Stomach (tissue), 19 donors: Measurements from ENCODE around the gene SPDYE1. TPM values are rescaled to one million over a fixed set of nuclear protein-coding genes. Genes with fewer than 3 reads are reported as not detected.
"Not testable (repeated sequence)": the region's sequence is repeated elsewhere in the genome, so short reads cannot be mapped to it uniquely, and the experiment has no call there.

ENCODE experiments used
- DNase-seq, 2 donors: peaks; one replicate each; pipeline versions ENCODE4 v3.0.0 to v3.0.0-alpha.2; 2013 to 2019
- H3K27ac ChIP-seq, 5 donors: fragments of 200-600 bp in 4 of 5; sonication (generic) in 4 of 5; one replicate each; pipeline ENCODE4 v1.5.1; 2013 to 2019; ENCODE audit warnings: mild to moderate bottlenecking in 1 of 5, moderate library complexity in 1 of 5
- H3K27me3 ChIP-seq, 3 donors: fragments of 200-600 bp; sonication (generic); one replicate each; pipeline ENCODE4 v1.5.1; 2017 to 2019; ENCODE audit warnings: mixed run types in 1 of 3
- H3K36me3 ChIP-seq, 4 donors: fragments of 200-600 bp; sonication (generic); 1 replicate in 3 of 4; 2 replicates in 1 of 4; pipeline ENCODE4 v1.5.1; 2016 to 2019
- H3K4me1 ChIP-seq, 4 donors: fragments of 200-600 bp; sonication (generic); one replicate each; pipeline ENCODE4 v1.5.1; 2016 to 2019
- H3K4me3 ChIP-seq, 4 donors: fragments of 200-600 bp; sonication (generic) in 3 of 4; one replicate each; pipeline ENCODE4 v1.5.1; 2016 to 2019; ENCODE audit warnings: mild to moderate bottlenecking in 1 of 4
- H3K9me3 ChIP-seq, 4 donors: fragments of 200-600 bp; sonication (generic); one replicate each; pipeline ENCODE4 v1.5.1; 2016 to 2019
- EP300 ChIP-seq: sonication (generic); formaldehyde crosslinking; IDR thresholded peaks from one replicate; pipeline ENCODE4 v1.6.1; 2017; ENCODE audit warnings: antibody characterized with exemption
- POLR2A ChIP-seq, 4 donors: fragments of 450-650 bp; IDR thresholded peaks; one replicate each; pipeline ENCODE4 v1.6.1; 2016; ENCODE audit warnings: antibody characterized with exemption in 4 of 4, control low read depth in 2 of 4, mild to moderate bottlenecking in 1 of 4, moderate library complexity in 1 of 4
- POLR2AphosphoS5 ChIP-seq, 3 donors: sonication (generic); formaldehyde crosslinking; IDR thresholded peaks; one replicate each; pipeline ENCODE4 v1.6.1; 2016; ENCODE audit warnings: antibody characterized with exemption in 3 of 3
- WGBS, 5 donors: extraction: QIAGEN DNeasy Blood & Tissue Kit in 3 of 5; methylation state at CpG; one replicate each; pipeline versions ENCODE4 v1.1.5 to v1.1.7; 2013 to 2018; 5-methylcytosine and 5-hydroxymethylcytosine counted together
- intact Hi-C: fragments of 100-400 bp; cut with DNase I; formaldehyde crosslinking; loops from one replicate; pipeline ENCODE4 v1.15.1; 2023; ENCODE audit warnings: low total_unique reads
- long read RNA-seq, 10 donors: transcript quantifications; one replicate each; lab custom pipeline, GENCODE V29; 2026
- polyA plus RNA-seq, 3 donors: library from polyadenylated mRNA; stranded (reverse); fragments of 200-250 nt; gene quantifications; one replicate each; pipeline ENCODE4 v1.2.3, GENCODE V29; 2013
- total RNA-seq, 5 donors: library from RNA; depleted of rRNA; stranded (reverse); fragments of >200 nt; gene quantifications; one replicate each; pipeline versions ENCODE4 v1.1.0 to v1.2.3, GENCODE V29; 2014 to 2016
- TF ChIP-seq, protein P1 (sequence below), 7 experiments: fragments of 450-650 bp in 4 of 7; fragments of 200-600 bp in 3 of 7; sonication (generic) in 3 of 7; IDR thresholded peaks; one replicate each; pipeline ENCODE4 v1.5.1; 2016 to 2019; ENCODE audit warnings: antibody characterized with exemption in 7 of 7, control low read depth in 2 of 7, mild to moderate bottlenecking in 1 of 7
- donor health status: healthy with polysubstance abuse.
- donor health status: Bipolar disorder and iron deficiency.
- donor health status: healthy.

SPDYE1 gene, protein sequence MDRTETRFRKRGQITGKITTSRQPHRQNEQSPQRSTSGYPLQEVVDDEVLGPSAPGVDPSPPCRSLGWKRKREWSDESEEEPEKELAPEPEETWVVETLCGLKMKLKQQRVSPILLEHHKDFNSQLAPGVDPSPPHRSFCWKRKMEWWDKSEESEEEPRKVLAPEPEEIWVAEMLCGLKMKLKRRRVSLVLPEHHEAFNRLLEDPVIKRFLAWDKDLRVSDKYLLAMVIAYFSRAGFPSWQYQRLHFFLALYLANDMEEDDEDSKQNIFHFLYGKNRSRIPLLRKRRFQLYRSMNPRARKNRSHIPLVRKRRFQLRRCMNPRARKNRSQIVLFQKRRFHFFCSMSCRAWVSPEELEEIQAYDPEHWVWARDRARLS
- not detected for total RNA-seq
- not detected for polyA plus RNA-seq
- long read RNA-seq, donor 1: 0 reads
- long read RNA-seq, donor 2, partial matches to known transcripts: 6 of 6 reads
- long read RNA-seq, donor 2, other reads (novel, unspliced or antisense): 0 of 6 reads
- long read RNA-seq, donor 3: 0 reads
- long read RNA-seq, donor 4: 0 reads
- long read RNA-seq, donor 5: 0 reads
- long read RNA-seq, donor 6: 0 reads
- long read RNA-seq, donor 7: 0 reads
- long read RNA-seq, donor 8: 0 reads
- long read RNA-seq, donor 9: 0 reads
- long read RNA-seq, donor 10: 0 reads

DNA sequence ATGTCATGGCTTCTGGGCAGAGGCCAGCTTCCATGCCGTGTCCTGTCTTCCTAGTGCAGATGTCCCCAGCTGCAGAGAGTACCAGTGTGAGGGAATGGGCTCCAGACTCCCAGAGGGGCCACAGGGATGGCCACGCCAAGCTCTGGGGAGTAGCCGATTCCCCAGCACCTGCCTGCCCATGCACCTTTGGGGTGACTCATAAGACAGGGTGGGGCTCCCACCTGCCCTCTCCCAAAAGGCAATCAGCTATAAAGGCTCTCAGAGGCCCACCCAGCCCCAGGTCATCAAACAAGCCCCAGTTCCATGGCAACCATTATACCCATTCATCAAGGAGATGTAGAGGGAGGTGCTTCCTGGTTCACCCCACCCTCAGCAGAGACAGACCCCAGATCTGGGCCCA lies at the start of gene SPDYE1:
Gene SPDYE1, plus strand, starts transcription at position 366 of the 400 bp plus-strand sequence. CDS start 2,053 bp downstream, outside the sequence.
- WGBS, 5 donors: 77 to 94% (median 88%) methylated on average over 3 of the region's 3 CpGs; no CpG with 5 or more reads in 1 of the 5 donors
- H3K4me3 ChIP-seq, H3K27me3 ChIP-seq, H3K9me3 ChIP-seq, H3K36me3 ChIP-seq, intact Hi-C loops, H3K27ac ChIP-seq, H3K4me1 ChIP-seq, DNase-seq: not testable (repeated sequence)

DNA sequence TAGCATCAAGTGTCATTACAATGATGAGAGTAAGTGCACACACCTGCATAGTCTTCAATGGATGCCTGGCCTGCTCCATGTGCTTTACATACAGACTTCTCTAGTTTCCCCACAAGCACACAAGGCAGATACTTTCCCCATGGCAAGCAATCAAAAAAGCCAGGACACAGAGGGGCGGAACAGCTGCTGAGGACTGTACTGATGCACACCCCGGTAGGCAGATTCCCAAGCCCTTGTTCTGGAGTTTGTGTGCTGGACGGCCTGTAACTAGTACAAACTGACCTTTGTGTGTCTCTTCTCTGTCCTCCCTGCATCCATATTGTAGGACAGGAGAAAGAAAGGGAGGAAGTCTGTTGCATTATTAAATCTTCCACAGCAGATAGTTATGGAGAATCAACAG lies 45.7 kb upstream of the SPDYE1 start:
- intact Hi-C loops: no loop called here
- 86 to 95% (median 91%) methylated on average over 3 of the region's 3 CpGs for WGBS, 5 donors
- DNase-seq: no peak

DNA sequence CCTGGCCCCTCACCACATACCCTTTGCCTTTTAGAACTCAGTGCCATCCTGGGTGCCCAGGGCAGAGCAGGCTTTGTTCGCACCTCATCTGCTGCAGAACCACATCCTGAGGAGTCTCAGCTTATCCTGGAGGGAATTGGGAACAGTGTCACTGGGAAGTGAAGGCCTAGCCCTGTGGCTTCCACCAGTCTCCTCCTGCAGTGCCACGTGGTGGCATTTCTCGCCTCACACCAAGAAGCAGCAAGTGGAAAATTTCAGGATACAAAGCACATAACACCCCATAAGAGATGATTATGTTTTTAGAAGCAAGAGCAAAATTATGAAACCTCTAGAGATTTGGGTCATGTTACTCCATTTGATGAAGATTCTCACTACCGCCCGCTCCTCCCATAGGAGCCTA lies 44.6 kb upstream of the SPDYE1 start:
- intact Hi-C loops: no loop called here
- Histone ChIP-seq H3K27me3 (no peaks in the 10 kb centered on the region), H3K36me3 (peaks cover 29 to 72% (median 63%) of the 10 kb centered on the region in 4 donors), H3K4me1 (no peaks in the 10 kb centered on the region), H3K27ac (no peak overlapping the region), H3K4me3 (no peak overlapping the region), H3K9me3 (no peaks in the 10 kb centered on the region)
- DNase-seq: no peak
- TF ChIP-seq, protein P1, sequence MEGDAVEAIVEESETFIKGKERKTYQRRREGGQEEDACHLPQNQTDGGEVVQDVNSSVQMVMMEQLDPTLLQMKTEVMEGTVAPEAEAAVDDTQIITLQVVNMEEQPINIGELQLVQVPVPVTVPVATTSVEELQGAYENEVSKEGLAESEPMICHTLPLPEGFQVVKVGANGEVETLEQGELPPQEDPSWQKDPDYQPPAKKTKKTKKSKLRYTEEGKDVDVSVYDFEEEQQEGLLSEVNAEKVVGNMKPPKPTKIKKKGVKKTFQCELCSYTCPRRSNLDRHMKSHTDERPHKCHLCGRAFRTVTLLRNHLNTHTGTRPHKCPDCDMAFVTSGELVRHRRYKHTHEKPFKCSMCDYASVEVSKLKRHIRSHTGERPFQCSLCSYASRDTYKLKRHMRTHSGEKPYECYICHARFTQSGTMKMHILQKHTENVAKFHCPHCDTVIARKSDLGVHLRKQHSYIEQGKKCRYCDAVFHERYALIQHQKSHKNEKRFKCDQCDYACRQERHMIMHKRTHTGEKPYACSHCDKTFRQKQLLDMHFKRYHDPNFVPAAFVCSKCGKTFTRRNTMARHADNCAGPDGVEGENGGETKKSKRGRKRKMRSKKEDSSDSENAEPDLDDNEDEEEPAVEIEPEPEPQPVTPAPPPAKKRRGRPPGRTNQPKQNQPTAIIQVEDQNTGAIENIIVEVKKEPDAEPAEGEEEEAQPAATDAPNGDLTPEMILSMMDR (IDR thresholded peaks at IDR 0.05): no peak
- TF ChIP-seq POLR2AphosphoS5 (IDR thresholded peaks at IDR 0.05) (no peak), POLR2A (IDR thresholded peaks at IDR 0.05) (no peak), EP300 (no peak)
- WGBS, 5 donors: 93 to 96% (median 94%) methylated on average over 5 of the region's 5 CpGs

More for the DNA sequence above, 45.7 kb upstream of the SPDYE1 start:
- Histone ChIP-seq H3K9me3 (no peaks in the 10 kb centered on the region), H3K27me3 (no peaks in the 10 kb centered on the region), H3K27ac (no peak overlapping the region), H3K36me3 (peaks cover 29 to 79% (median 67%) of the 10 kb centered on the region in 4 donors), H3K4me1 (no peaks in the 10 kb centered on the region), H3K4me3 (no peak overlapping the region)
- TF ChIP-seq EP300: no peak
- no peak for TF ChIP-seq POLR2AphosphoS5 (IDR thresholded peaks at IDR 0.05)
- TF ChIP-seq, protein P1 (IDR thresholded peaks at IDR 0.05): no peak
- TF ChIP-seq POLR2A (IDR thresholded peaks at IDR 0.05): no peak

DNA sequence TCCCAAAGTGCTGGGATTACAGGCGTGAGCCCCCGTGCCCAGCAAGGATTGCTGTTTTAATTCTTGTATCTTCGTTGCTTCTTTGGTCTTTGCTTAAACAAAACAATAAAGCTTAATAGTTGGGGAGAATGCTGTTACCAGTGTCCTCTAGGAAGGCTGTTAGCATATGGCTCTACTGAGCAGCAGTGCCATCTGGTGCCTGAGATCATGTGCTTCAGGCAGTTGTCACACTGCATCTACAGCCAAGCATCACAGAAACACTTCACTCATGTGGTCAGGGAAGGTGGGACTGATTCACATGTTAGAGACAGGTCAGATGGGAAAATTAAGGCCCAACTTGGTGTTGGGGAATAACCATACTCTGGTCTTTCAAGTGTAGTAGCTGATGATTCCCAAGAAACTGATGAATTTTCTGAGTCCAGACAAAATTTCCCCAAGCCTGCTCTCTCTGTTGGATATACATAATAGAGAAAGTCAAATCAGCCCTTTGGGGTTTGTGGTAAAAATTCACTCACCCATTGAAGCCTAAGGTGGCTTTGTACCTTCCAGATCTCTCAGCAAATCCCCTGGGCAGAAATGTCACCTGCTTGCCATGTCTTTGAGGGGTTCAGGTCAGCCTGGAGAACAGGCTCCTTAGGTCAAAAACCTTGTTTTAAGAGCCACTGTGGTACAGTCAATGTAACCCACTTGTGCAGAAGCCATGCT lies 43.0 kb upstream of the SPDYE1 start:
- peak; percentile 30 to 75 for DNase-seq
- 43 to 75% (median 58%) methylated on average over 3 of the region's 3 CpGs for WGBS, 5 donors
- TF ChIP-seq, protein P1 (IDR thresholded peaks at IDR 0.05): peak in 3 of 7 experiments; percentile 17 to 25 (median 22)
- no peak for TF ChIP-seq POLR2AphosphoS5 (IDR thresholded peaks at IDR 0.05)
- no peak for TF ChIP-seq EP300

More for the DNA sequence above, 43.0 kb upstream of the SPDYE1 start:
- intact Hi-C loops: no loop called here
- no peaks in the 10 kb centered on the region for H3K9me3 ChIP-seq
- H3K27me3 ChIP-seq: no peaks in the 10 kb centered on the region
- no peaks in the 10 kb centered on the region for H3K4me1 ChIP-seq
- H3K36me3 ChIP-seq: peaks cover 29 to 61% (median 49%) of the 10 kb centered on the region in 4 donors
- no peak overlapping the region for H3K27ac ChIP-seq
- H3K4me3 ChIP-seq: no peak overlapping the region
